HepG2 (cell line): ENCODE data around the gene GPX7. TPM values are rescaled to one million over a fixed set of nuclear protein-coding genes. Genes with fewer than 3 reads are reported as not detected.
A peak's percentile ranks its signal among the peaks of the same experiment; 100 is the strongest.

Experiments
- DNMT1 ChIP-seq: sonication (generic); formaldehyde crosslinking; IDR thresholded peaks from 2 replicates; pipeline ENCODE4 v1.5.1; 2020; ENCODE audit warnings: mild to moderate bottlenecking, missing genetic modification reagents
- FUBP1 ChIP-seq: sonication (generic); formaldehyde crosslinking; IDR thresholded peaks from 2 replicates; pipeline ENCODE4 v1.5.1; 2020; ENCODE audit warnings: missing genetic modification reagents, mild to moderate bottlenecking, borderline replicate concordance
- GATAD2A ChIP-seq: IDR thresholded peaks from 2 replicates; pipeline ENCODE4 v1.6.1; 2016
- HINFP ChIP-seq: sonication (generic); formaldehyde crosslinking; IDR thresholded peaks from 2 replicates; pipeline ENCODE4 v1.4.0; 2020; ENCODE audit warnings: low read depth, mild to moderate bottlenecking, missing genetic modification reagents
- HNRNPL ChIP-seq: fragments of 200-400 bp; formaldehyde crosslinking; IDR thresholded peaks from 2 replicates; pipeline ENCODE4 v1.6.1; 2017; ENCODE audit warnings: mild to moderate bottlenecking, low read depth, low read length
- MED1 ChIP-seq: sonication (generic); formaldehyde crosslinking; IDR thresholded peaks from 2 replicates; pipeline ENCODE4 v1.4.0; 2020; ENCODE audit warnings: missing genetic modification reagents
- NFYC ChIP-seq: IDR thresholded peaks from 2 replicates; pipeline ENCODE4 v1.6.1; 2016; ENCODE audit warnings: missing genetic modification reagents, missing compliant biosample characterization
- ONECUT2 ChIP-seq: sonication (generic); formaldehyde crosslinking; IDR thresholded peaks from 2 replicates; pipeline ENCODE4 v1.4.0; 2020; ENCODE audit warnings: missing genetic modification reagents
- PCBP2 ChIP-seq: fragments of 200-400 bp; formaldehyde crosslinking; optimal IDR thresholded peaks from 2 replicates; pipeline ENCODE3; 2018; ENCODE audit warnings: low read length, low read depth; ENCODE audit not compliant: poor library complexity, severe bottlenecking
- ZFP91 ChIP-seq: sonication (generic); formaldehyde crosslinking; IDR thresholded peaks from 2 replicates; pipeline ENCODE4 v1.9.0; 2022; ENCODE audit warnings: missing genetic modification reagents, mild to moderate bottlenecking, borderline replicate concordance
- ZNF17 ChIP-seq: sonication (generic); formaldehyde crosslinking; IDR thresholded peaks from 2 replicates; pipeline ENCODE4 v1.5.0; 2020; ENCODE audit warnings: mild to moderate bottlenecking, missing genetic modification reagents
- ZNF598 ChIP-seq: sonication (generic); formaldehyde crosslinking; IDR thresholded peaks from 2 replicates; pipeline ENCODE4 v1.5.1; 2020; ENCODE audit warnings: mild to moderate bottlenecking, missing genetic modification reagents, borderline replicate concordance
- ZNF773 ChIP-seq: sonication (generic); formaldehyde crosslinking; IDR thresholded peaks from 2 replicates; pipeline ENCODE4 v1.4.0; 2020; ENCODE audit warnings: missing genetic modification reagents, borderline replicate concordance
- ZNF776 ChIP-seq: sonication (generic); formaldehyde crosslinking; IDR thresholded peaks from 2 replicates; pipeline ENCODE4 v1.4.0; 2020; ENCODE audit warnings: mild to moderate bottlenecking, missing genetic modification reagents
- ZNF841 ChIP-seq: sonication (generic); formaldehyde crosslinking; IDR thresholded peaks from 2 replicates; pipeline ENCODE4 v1.8.1; 2023; ENCODE audit warnings: missing genetic modification reagents, borderline replicate concordance
- ZSCAN29 ChIP-seq: sonication (generic); formaldehyde crosslinking; conservative IDR thresholded peaks from 2 replicates; pipeline ENCODE4 v1.4.0; 2020; ENCODE audit warnings: mild to moderate bottlenecking, missing genetic modification reagents
- ZXDC ChIP-seq: sonication (generic); formaldehyde crosslinking; IDR thresholded peaks from 2 replicates; pipeline ENCODE4 v1.5.0; 2020; ENCODE audit warnings: mild to moderate bottlenecking, missing genetic modification reagents
- polyA plus RNA-seq, 8 experiments: library from polyadenylated mRNA; depleted of rRNA in 3 of 8; stranded (reverse) in 7 of 8; unstranded in 1 of 8; fragments of >200 nt; fragmentation: Illumina TruSeq in 4 of 8; extraction: Trizol in 4 of 8; gene quantifications; 2 replicates each; pipeline versions ENCODE4 v1.2.1 to v1.2.3, GENCODE V29; 2011 to 2016; ENCODE audit warnings: low read depth in 4 of 8, missing spikeins in 1 of 8, mixed read lengths in 1 of 8; ENCODE audit not compliant: insufficient read depth in 1 of 8
- total RNA-seq, 5 experiments: library from RNA; depleted of rRNA; stranded (reverse); fragments of >200 nt; fragmentation: Illumina TruSeq; extraction: Trizol; gene quantifications; 2 replicates each; pipeline ENCODE4 v1.2.3, GENCODE V29; 2016; ENCODE audit warnings: low read depth in 1 of 5
- TF ChIP-seq, protein P1 (sequence below): sonication (generic); formaldehyde crosslinking; IDR thresholded peaks from 2 replicates; pipeline ENCODE4 v1.8.1; 2023; ENCODE audit warnings: mild to moderate bottlenecking, missing genetic modification reagents

GPX7 gene
- total and polyA plus RNA-seq, 2 of the 13 experiments (the other 11 are each of a cell fraction or from before 2014, with no cell fraction given): 14.1 to 16.2 TPM

DNA sequence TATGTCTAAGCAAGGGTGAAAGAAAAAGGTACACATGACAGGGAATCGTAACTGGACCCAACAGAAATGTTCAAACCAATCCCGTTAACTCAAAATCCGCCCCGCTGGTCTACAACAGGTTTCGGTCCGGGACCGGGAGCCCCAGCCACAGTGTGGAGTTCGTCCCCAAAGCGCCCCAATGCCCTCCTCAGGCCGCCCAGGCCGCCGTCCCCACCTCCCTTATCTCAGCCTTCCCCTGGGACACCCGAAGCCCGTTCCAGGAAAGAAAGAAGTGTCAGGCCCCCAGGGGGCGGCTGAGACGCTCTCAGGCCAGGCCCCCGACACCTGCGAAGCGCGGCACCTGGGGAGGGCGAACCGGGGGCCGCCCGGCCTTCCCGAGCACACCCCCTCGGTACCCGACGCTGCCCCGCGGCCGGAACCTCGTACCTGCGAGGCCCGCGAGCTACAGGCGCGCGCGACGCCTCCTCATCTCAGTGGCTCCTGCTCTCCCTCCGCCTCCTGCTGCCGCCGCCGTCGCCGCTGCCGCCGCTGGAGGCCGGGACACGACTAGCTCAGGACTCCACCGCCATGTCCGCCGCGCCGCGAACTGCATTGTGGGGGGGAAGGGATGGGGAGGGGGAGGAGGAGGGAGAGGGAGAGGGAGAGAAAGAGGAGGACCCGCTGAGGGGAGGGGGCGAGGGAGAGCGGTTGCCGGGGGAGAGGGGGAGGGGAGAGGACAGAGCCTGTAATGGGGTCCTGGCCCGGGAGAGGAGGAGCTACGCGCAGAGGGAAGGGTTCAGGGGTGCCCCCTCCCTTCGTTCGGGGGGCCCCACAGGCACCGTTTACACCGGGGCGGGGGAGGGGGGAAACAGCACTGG is 49.4 kb upstream of the GPX7 start, which contains the start of gene TUT4 (continued):
- TF ChIP-seq FUBP1 (CRISPR knock-in tag) (no peak), ZNF841 (CRISPR knock-in tag) (no peak), MED1 (0 out of 2 replicates have a peak, but pooled peaks have one; percentile 19), ONECUT2 (CRISPR knock-in tag) (0 out of 2 replicates have a peak, but pooled peaks have one; percentile 28), ZXDC (CRISPR knock-in tag) (peak; percentile 50; the same call in 1 of the 2 replicates), ZNF773 (CRISPR knock-in tag) (peak; percentile 46; the same call in 1 of the 2 replicates), ZFP91 (CRISPR knock-in tag) (peak; percentile 44), HNRNPL (no peak), HINFP (CRISPR knock-in tag) (0 out of 2 replicates have a peak, but pooled peaks have one; percentile 34), NFYC (no peak), ZNF776 (peak; percentile 81; the same call in 1 of the 2 replicates), ZSCAN29 (CRISPR knock-in tag) (no peak), ZNF17 (CRISPR knock-in tag) (no peak), ZNF598 (CRISPR knock-in tag) (0 out of 2 replicates have a peak, but pooled peaks have one; percentile 60), DNMT1 (peak; percentile 90), GATAD2A (CRISPR knock-in tag) (no peak), PCBP2 (no peak)
- TF ChIP-seq, protein P1, sequence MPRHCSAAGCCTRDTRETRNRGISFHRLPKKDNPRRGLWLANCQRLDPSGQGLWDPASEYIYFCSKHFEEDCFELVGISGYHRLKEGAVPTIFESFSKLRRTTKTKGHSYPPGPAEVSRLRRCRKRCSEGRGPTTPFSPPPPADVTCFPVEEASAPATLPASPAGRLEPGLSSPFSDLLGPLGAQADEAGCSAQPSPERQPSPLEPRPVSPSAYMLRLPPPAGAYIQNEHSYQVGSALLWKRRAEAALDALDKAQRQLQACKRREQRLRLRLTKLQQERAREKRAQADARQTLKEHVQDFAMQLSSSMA: peak; percentile 66; the same call in 1 of the 2 replicates
